Tibial artery (tissue), 4 donors: Measurements from ENCODE around the gene CNTNAP2.

Experiments
- DNase-seq, 2 donors: peaks; one replicate each; pipeline ENCODE4 v3.0.0-alpha.2; 2019
- H3K27ac ChIP-seq, 2 donors: fragments of 200-600 bp; sonication (generic) in 1 of 2; 1 replicate in 1 of 2; 2 replicates in 1 of 2; pipeline ENCODE4 v1.5.1; 2018 to 2019; ENCODE audit warnings: mild to moderate bottlenecking in 1 of 2
- H3K27me3 ChIP-seq, 2 donors: fragments of 200-600 bp; sonication (generic) in 1 of 2; one replicate each; pipeline versions ENCODE4 v1.5.1 to v1.6.0; 2016 to 2019
- H3K36me3 ChIP-seq, 3 donors: fragments of 200-600 bp; sonication (generic) in 2 of 3; one replicate each; pipeline ENCODE4 v1.5.1; 2016 to 2019; ENCODE audit warnings: mild to moderate bottlenecking in 2 of 3
- H3K4me1 ChIP-seq, 4 donors: fragments of 200-600 bp; sonication (generic) in 2 of 4; 1 replicate in 3 of 4; 2 replicates in 1 of 4; pipeline ENCODE4 v1.5.1; 2016 to 2019
- H3K4me3 ChIP-seq, 2 donors: fragments of 200-600 bp; sonication (generic) in 1 of 2; 1 replicate in 1 of 2; 2 replicates in 1 of 2; pipeline ENCODE4 v1.5.1; 2018 to 2019; ENCODE audit warnings: mild to moderate bottlenecking in 2 of 2
- H3K9me3 ChIP-seq, 3 donors: fragments of 200-600 bp; sonication (generic) in 1 of 3; one replicate each; pipeline ENCODE4 v1.5.1; 2016 to 2019
- intact Hi-C: fragments of 100-400 bp; cut with DNase I; formaldehyde crosslinking; loops from one replicate; pipeline ENCODE4 v1.15.0; 2023; ENCODE audit warnings: low total_unique reads
- TF ChIP-seq, protein P1 (sequence below), 2 experiments: fragments of 200-600 bp in 1 of 2; fragments of 450-650 bp in 1 of 2; IDR thresholded peaks; one replicate each; pipeline ENCODE4 v1.5.1; 2017 to 2019; ENCODE audit warnings: antibody characterized with exemption in 2 of 2, mild to moderate bottlenecking in 1 of 2, moderate library complexity in 1 of 2

The CNTNAP2 gene

DNA sequence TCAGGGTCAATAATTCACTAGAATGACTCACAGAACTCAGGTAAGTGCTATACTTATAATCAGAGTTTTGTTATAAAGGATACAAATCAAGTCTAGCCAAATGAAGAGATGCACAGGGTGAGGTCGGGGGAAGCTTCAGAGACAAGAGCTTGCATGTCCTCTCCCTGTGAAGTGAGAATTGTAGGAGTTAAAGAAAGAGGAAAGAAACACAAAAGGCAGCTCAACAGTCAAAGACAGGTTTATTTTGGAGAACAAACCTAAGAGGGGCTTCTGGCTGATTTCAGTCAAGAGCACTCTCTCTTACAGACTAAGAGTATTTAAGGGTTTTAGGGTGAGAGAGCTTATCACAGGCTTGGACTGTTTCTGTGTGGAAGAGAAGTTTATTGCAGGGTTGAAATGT is 1873.5 kb downstream of the CNTNAP2 start:
- Histone ChIP-seq H3K36me3 (no peaks in the 10 kb centered on the region), H3K4me3 (no peak overlapping the region)
- intact Hi-C loops = no loop called here

DNA sequence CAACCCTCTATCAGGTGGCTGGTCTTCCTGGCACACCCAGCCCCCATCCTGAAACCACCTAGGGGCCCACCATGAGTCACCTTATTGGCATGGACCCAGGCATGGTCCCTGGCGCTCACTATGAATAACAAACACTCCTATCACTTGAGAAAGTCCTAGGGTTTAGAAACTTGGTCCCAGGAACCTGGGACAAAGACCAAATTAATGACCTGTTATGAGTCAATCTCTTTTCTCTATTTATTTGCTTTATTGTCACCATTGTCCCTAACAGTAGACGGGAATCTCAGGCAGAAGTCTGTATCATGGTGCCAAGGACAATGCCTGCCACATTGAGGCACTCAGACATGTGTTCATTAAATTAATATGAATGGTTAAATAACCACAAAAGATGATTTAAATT is 1874.3 kb downstream of the CNTNAP2 start:
- H3K4me3 ChIP-seq = no peak overlapping the region
- intact Hi-C loops = no loop called here
- TF ChIP-seq, protein P1, sequence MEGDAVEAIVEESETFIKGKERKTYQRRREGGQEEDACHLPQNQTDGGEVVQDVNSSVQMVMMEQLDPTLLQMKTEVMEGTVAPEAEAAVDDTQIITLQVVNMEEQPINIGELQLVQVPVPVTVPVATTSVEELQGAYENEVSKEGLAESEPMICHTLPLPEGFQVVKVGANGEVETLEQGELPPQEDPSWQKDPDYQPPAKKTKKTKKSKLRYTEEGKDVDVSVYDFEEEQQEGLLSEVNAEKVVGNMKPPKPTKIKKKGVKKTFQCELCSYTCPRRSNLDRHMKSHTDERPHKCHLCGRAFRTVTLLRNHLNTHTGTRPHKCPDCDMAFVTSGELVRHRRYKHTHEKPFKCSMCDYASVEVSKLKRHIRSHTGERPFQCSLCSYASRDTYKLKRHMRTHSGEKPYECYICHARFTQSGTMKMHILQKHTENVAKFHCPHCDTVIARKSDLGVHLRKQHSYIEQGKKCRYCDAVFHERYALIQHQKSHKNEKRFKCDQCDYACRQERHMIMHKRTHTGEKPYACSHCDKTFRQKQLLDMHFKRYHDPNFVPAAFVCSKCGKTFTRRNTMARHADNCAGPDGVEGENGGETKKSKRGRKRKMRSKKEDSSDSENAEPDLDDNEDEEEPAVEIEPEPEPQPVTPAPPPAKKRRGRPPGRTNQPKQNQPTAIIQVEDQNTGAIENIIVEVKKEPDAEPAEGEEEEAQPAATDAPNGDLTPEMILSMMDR (IDR thresholded peaks at IDR 0.05) = no peak
- no peaks in the 10 kb centered on the region for H3K36me3 ChIP-seq
- H3K4me1 ChIP-seq = no peaks in the 10 kb centered on the region
- DNase-seq = no peak
- H3K27ac ChIP-seq = no peak overlapping the region
- no peaks in the 10 kb centered on the region for H3K27me3 ChIP-seq
- H3K9me3 ChIP-seq = no peaks in the 10 kb centered on the region

More for the DNA sequence above, 1873.5 kb downstream of the CNTNAP2 start:
- Histone ChIP-seq H3K27me3 (no peaks in the 10 kb centered on the region), H3K27ac (no peak overlapping the region), H3K9me3 (no peaks in the 10 kb centered on the region), H3K4me1 (no peaks in the 10 kb centered on the region)
- no peak for DNase-seq
- TF ChIP-seq, protein P1 (IDR thresholded peaks at IDR 0.05) = no peak

DNA sequence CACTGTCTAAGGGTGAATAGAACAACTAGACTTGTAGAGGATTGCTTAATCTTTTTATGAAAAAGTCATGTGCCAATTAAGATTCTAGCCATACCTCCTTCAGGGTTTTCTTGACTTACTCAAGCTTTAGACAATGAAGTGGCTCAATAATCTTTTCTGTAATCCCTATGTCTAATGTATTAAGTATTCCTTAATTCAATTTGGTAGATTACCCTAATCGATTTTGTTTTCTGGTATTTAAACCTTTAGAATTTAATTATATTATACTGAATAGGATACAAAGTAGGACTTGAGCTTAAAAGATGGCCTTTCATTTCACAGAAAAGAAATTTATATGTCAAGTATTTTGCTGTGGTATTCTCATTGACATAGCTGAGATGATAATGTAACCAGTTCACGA is 1876.1 kb downstream of the CNTNAP2 start:
- TF ChIP-seq, protein P1 (IDR thresholded peaks at IDR 0.05) = no peak
- H3K36me3 ChIP-seq = no peaks in the 10 kb centered on the region
- H3K27me3 ChIP-seq = no peaks in the 10 kb centered on the region
- no peak overlapping the region for H3K4me3 ChIP-seq
- no peak for DNase-seq
- H3K27ac ChIP-seq = no peak overlapping the region
- H3K4me1 ChIP-seq = no peaks in the 10 kb centered on the region
- intact Hi-C loops = no loop called here
- no peaks in the 10 kb centered on the region for H3K9me3 ChIP-seq

DNA sequence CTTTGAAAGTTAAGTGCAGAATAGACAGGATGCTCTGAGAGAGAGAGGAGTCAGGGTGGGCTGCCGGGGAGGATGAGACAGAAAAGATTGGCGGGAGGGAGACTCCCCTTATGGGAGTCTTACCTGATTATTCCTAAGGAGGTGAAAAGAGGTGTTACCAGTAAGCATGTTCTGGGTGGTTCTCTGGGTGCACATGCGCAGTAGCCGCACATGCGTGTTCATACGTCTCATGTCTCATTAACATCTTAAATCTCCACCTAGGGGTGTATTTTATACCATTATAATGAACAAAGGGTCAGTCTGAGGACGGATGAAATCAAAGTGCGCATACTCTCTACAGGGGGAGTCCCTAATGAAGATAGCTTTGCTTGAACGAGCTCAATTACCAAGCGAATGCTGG is 1881.0 kb downstream of the CNTNAP2 start:
- no peak for DNase-seq
- no peaks in the 10 kb centered on the region for H3K36me3 ChIP-seq
- intact Hi-C loops = no loop called here
- no peak overlapping the region for H3K27ac ChIP-seq
- TF ChIP-seq, protein P1 (IDR thresholded peaks at IDR 0.05) = no peak
- no peak overlapping the region for H3K4me3 ChIP-seq
- no peaks in the 10 kb centered on the region for H3K4me1 ChIP-seq
- no peaks in the 10 kb centered on the region for H3K27me3 ChIP-seq
- no peaks in the 10 kb centered on the region for H3K9me3 ChIP-seq

DNA sequence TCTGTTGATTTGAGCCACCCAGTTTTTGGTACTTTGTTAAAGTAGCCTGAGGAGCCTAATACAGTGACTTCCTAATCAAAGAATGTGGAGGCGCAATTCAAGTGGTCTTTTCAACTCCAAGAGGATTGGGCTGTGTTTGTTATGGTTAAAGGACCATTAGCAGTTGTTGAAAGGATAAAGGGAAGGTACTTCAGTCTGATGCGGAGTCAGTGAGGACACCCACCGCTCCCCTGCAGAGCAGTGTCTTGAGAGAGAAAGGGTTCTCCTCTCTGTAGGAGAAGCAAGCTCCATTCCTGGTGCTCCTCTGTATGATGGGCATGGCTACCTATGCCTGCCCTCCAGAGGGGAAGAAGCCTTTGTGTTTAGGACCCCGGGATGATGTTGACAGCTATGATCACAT is 1883.4 kb downstream of the CNTNAP2 start:
- no peaks in the 10 kb centered on the region for H3K27me3 ChIP-seq
- intact Hi-C loops = no loop called here

More for the DNA sequence above, 1883.4 kb downstream of the CNTNAP2 start:
- DNase-seq = no peak
- Histone ChIP-seq H3K9me3 (no peaks in the 10 kb centered on the region), H3K27ac (no peak overlapping the region), H3K36me3 (no peaks in the 10 kb centered on the region), H3K4me3 (no peak overlapping the region), H3K4me1 (no peaks in the 10 kb centered on the region)
- TF ChIP-seq, protein P1 (IDR thresholded peaks at IDR 0.05) = no peak
